HCT116 (cell line): ENCODE data around the gene CEACAM19. TPM values are rescaled to one million over a fixed set of nuclear protein-coding genes. Genes with fewer than 3 reads are reported as not detected.
"Not testable (repeated sequence)": the region's sequence is repeated elsewhere in the genome, so short reads cannot be mapped to it uniquely, and the experiment has no call there.

Experiments used
- ATAC-seq: fragments of 200-7000 bp; cut with Tn5 transposase; 2 replicates; pipeline ENCODE4 v1.9.1; 2020; ENCODE audit warnings: mild to moderate bottlenecking, moderate library complexity
- BruUV-seq: library from RNA; stranded (reverse); fragments of 400-500 nt; replicated peaks from 2 replicates; lab custom pipeline; 2021; lab: Mats Ljungman, UMichigan
- CTCF ChIA-PET: fragments of 300-600 bp; sonication (Branson Sonifier 250); formaldehyde crosslinking; loops from one replicate; lab custom pipeline; 2021; ENCODE audit warnings: antibody characterized with exemption; lab: Charles Lee
- POLR2A ChIA-PET: fragments of 300-600, 350-600 bp; sonication (Branson Sonifier 250); formaldehyde crosslinking; loops from one replicate; lab custom pipeline; 2021; ENCODE audit warnings: antibody characterized with exemption; lab: Charles Lee
- RAD21 ChIA-PET, 2 experiments: fragments of 300-600 bp; sonication (Branson Sonifier 250); formaldehyde crosslinking; loops; one replicate each; lab custom pipeline; 2023; ENCODE audit warnings: low total read pairs in 2 of 2; ENCODE audit not compliant: uncharacterized antibody in 2 of 2, unreplicated experiment in 2 of 2, low non-redundant PET in 1 of 2; lab: Charles Lee
- DNase-seq: peaks from one replicate; pipeline ENCODE4 v3.0.0-alpha.2; 2010; ENCODE audit warnings: low read depth, low spot score
- H2AFZ ChIP-seq: fragments of 200-600 bp; shearing (Covaris generic), sonication (generic); 2 replicates; pipeline ENCODE4 v1.6.1; 2017; ENCODE audit warnings: low read depth, mixed run types, mixed read lengths, antibody characterized with exemption, low read length; ENCODE audit not compliant: poor library complexity, severe bottlenecking
- H3K27ac ChIP-seq: 2 replicates; pipeline ENCODE4 v1.5.1; 2012; ENCODE audit warnings: low read depth, low read length
- H3K27me3 ChIP-seq: fragments of 200-600 bp; sonication (generic); 2 replicates; pipeline ENCODE4 v1.6.1; 2016; ENCODE audit warnings: mixed run types, low read length, mixed read lengths; ENCODE audit not compliant: insufficient read depth
- H3K36me3 ChIP-seq, 2 experiments: fragments of 200-500 bp in 1 of 2; fragments of 200-600 bp in 1 of 2; sonication (Bioruptor generic) in 1 of 2; sonication (generic) in 1 of 2; 2 replicates each; pipeline versions ENCODE4 v1.5.1 to v1.6.1; 2014 to 2016; ENCODE audit warnings: low read length in 2 of 2, inconsistent platforms in 1 of 2, mixed read lengths in 1 of 2, mixed run types in 1 of 2; ENCODE audit not compliant: insufficient read depth in 2 of 2, control insufficient read depth in 1 of 2
- H3K4me1 ChIP-seq, 2 experiments: fragments of 200-600 bp in 1 of 2; sonication (generic) in 1 of 2; 2 replicates each; pipeline versions ENCODE4 v1.5.1 to v1.6.1; 2012 to 2017; ENCODE audit warnings: low read length in 2 of 2, inconsistent platforms in 1 of 2, mild to moderate bottlenecking in 1 of 2, mixed read lengths in 1 of 2, mixed run types in 1 of 2, moderate library complexity in 1 of 2; ENCODE audit not compliant: insufficient read depth in 2 of 2, control insufficient read depth in 1 of 2
- H3K4me2 ChIP-seq: fragments of 200-600 bp; sonication (generic); 2 replicates; pipeline ENCODE4 v1.6.1; 2017; ENCODE audit warnings: mixed run types, low read length, mixed read lengths
- H3K4me3 ChIP-seq, 2 experiments: fragments of 200-600 bp in 1 of 2; sonication (generic) in 1 of 2; replicated peaks in 1 of 2; 2 replicates each; pipeline ENCODE4 v1.5.1; 2011 to 2016; ENCODE audit warnings: low read length in 2 of 2, control low read depth in 1 of 2, low read depth in 1 of 2, mild to moderate bottlenecking in 1 of 2, mixed read lengths in 1 of 2, mixed run types in 1 of 2
- H3K79me2 ChIP-seq: fragments of 200-600 bp; sonication (generic); 2 replicates; pipeline ENCODE4 v1.6.1; 2017; ENCODE audit warnings: mild to moderate bottlenecking, mixed run types, low read length, moderate library complexity, mixed read lengths; ENCODE audit not compliant: insufficient read depth
- H3K9ac ChIP-seq: fragments of 200-600 bp; sonication (generic); 2 replicates; pipeline ENCODE4 v1.6.1; 2016; ENCODE audit warnings: low read length, mixed read lengths
- H3K9me2 ChIP-seq: fragments of 200-600 bp; sonication (generic), shearing (Covaris generic); 2 replicates; pipeline ENCODE4 v1.6.1; 2017; ENCODE audit warnings: mixed run types, mild to moderate bottlenecking, moderate library complexity; ENCODE audit not compliant: insufficient read depth
- H3K9me3 ChIP-seq, 2 experiments: fragments of 200-500 bp in 1 of 2; fragments of 200-600 bp in 1 of 2; sonication (Bioruptor generic) in 1 of 2; sonication (generic) in 1 of 2; 2 replicates each; pipeline ENCODE4 v1.6.1; 2014 to 2017; ENCODE audit warnings: low read length in 2 of 2, mixed read lengths in 2 of 2, inconsistent platforms in 1 of 2, low read depth in 1 of 2, mild to moderate bottlenecking in 1 of 2, mixed run types in 1 of 2, moderate library complexity in 1 of 2; ENCODE audit not compliant: control insufficient read depth in 1 of 2, insufficient read depth in 1 of 2
- H4K20me1 ChIP-seq: fragments of 200-600 bp; sonication (generic), shearing (Covaris generic); 2 replicates; pipeline ENCODE4 v1.6.1; 2017; ENCODE audit warnings: mixed run types, mild to moderate bottlenecking, moderate library complexity; ENCODE audit not compliant: insufficient read depth
- ATF3 ChIP-seq: IDR thresholded peaks from 2 replicates; pipeline ENCODE4 v1.6.1; 2012
- CEBPB ChIP-seq: IDR thresholded peaks from 2 replicates; pipeline ENCODE4 v1.6.1; 2012; ENCODE audit warnings: low read depth
- ELF1 ChIP-seq: IDR thresholded peaks from 2 replicates; pipeline ENCODE4 v1.6.1; 2012; ENCODE audit warnings: low read depth, borderline replicate concordance
- EZH2 ChIP-seq: fragments of 200-600 bp; sonication (generic); IDR thresholded peaks from 2 replicates; pipeline ENCODE4 v1.6.1; 2017; ENCODE audit warnings: antibody characterized with exemption, mixed run types
- JUND ChIP-seq: IDR thresholded peaks from 2 replicates; pipeline ENCODE4 v1.6.1; 2012
- MAX ChIP-seq: IDR thresholded peaks from 2 replicates; pipeline ENCODE4 v1.6.1; 2012
- POLR2A ChIP-seq: IDR thresholded peaks from 2 replicates; pipeline ENCODE4 v1.7.0; 2011; ENCODE audit warnings: borderline replicate concordance; ENCODE audit not compliant: insufficient read depth, insufficient read length; ENCODE audit errors: extremely low read depth
- POLR2AphosphoS5 ChIP-seq: IDR thresholded peaks from 2 replicates; pipeline ENCODE4 v1.6.1; 2011; ENCODE audit warnings: mild to moderate bottlenecking, low read depth, low read length, moderate library complexity
- SIN3A ChIP-seq: IDR thresholded peaks from 2 replicates; pipeline ENCODE4 v1.6.1; 2012; ENCODE audit warnings: low read depth
- YY1 ChIP-seq: IDR thresholded peaks from 2 replicates; pipeline ENCODE4 v1.6.1; 2011; ENCODE audit warnings: low read length, low read depth, moderate library complexity, mild to moderate bottlenecking; ENCODE audit not compliant: insufficient replicate concordance; ENCODE audit errors: extremely low read depth
- ZNF274 ChIP-seq: fragments of 200-500 bp; sonication (Bioruptor generic); IDR thresholded peaks from 2 replicates; pipeline ENCODE4 v1.6.1; 2014; ENCODE audit warnings: mild to moderate bottlenecking, low read depth, low read length, inconsistent platforms
- intact Hi-C: fragments of 100-400 bp; cut with micrococcal nuclease; formaldehyde crosslinking; loops from 2 replicates; pipeline ENCODE4 v1.10.0; 2022
- total RNA-seq: library from RNA; stranded (reverse); gene quantifications from one replicate; pipeline ENCODE4 v1.2.1, GENCODE V29; 2021; ENCODE audit not compliant: unreplicated experiment
- TF ChIP-seq, protein P1 (sequence below): IDR thresholded peaks from 2 replicates; pipeline ENCODE4 v1.6.1; 2012; ENCODE audit warnings: low read depth
- TF ChIP-seq, protein P2 (sequence below), 3 experiments: fragments of 200-600 bp in 1 of 3; sonication (generic) in 1 of 3; IDR thresholded peaks in 2 of 3; conservative IDR thresholded peaks in 1 of 3; 2 replicates each; pipeline ENCODE4 v1.5.1; 2012 to 2017; ENCODE audit warnings: low read depth in 2 of 3, low read length in 2 of 3, antibody characterized with exemption in 1 of 3, borderline replicate concordance in 1 of 3, control low read depth in 1 of 3, mild to moderate bottlenecking in 1 of 3, mixed read lengths in 1 of 3, mixed run types in 1 of 3, moderate library complexity in 1 of 3; ENCODE audit not compliant: insufficient read depth in 1 of 3

The CEACAM19 gene
- total RNA-seq, 1 experiment from 2014 or later = 4.0 TPM

GRCh38 chr19:44720945-44721344 is 49.7 kb downstream of the CEACAM19 start:
- H3K27me3 ChIP-seq = no peaks in the 10 kb centered on the region
- no TSS peak for BruUV-seq
- no peak overlapping the region for H2AFZ ChIP-seq
- CTCF ChIA-PET = interaction anchor here (1.1 to 6.1 kb wide), 3 partner anchors 19 to 109 kb away, joined by 3 to 219 read pairs (median 3); no protein-coding TSS in a partner anchor
- RAD21 ChIA-PET = no interaction called here
- H3K27ac ChIP-seq = no peak overlapping the region
- H3K4me2 ChIP-seq = peak overlapping the region; percentile 9; the same call in 1 of the 2 replicates
- no peak overlapping the region for H3K4me3 ChIP-seq
- H3K4me1 ChIP-seq = peaks cover 53 to 63% of the 10 kb centered on the region in 2 experiments
- no peaks in the 10 kb centered on the region for H4K20me1 ChIP-seq
- no peaks in the 10 kb centered on the region; a peak in 1 of 4 replicates for H3K9me3 ChIP-seq
- no peak overlapping the region for H3K9ac ChIP-seq
- DNase-seq = no peak
- no peaks in the 10 kb centered on the region for H3K9me2 ChIP-seq
- no peak for ATAC-seq
- no peaks in the 10 kb centered on the region for H3K79me2 ChIP-seq
- H3K36me3 ChIP-seq = no peaks in the 10 kb centered on the region
- TF ChIP-seq ZNF274 = no peak
- TF ChIP-seq, protein P1, sequence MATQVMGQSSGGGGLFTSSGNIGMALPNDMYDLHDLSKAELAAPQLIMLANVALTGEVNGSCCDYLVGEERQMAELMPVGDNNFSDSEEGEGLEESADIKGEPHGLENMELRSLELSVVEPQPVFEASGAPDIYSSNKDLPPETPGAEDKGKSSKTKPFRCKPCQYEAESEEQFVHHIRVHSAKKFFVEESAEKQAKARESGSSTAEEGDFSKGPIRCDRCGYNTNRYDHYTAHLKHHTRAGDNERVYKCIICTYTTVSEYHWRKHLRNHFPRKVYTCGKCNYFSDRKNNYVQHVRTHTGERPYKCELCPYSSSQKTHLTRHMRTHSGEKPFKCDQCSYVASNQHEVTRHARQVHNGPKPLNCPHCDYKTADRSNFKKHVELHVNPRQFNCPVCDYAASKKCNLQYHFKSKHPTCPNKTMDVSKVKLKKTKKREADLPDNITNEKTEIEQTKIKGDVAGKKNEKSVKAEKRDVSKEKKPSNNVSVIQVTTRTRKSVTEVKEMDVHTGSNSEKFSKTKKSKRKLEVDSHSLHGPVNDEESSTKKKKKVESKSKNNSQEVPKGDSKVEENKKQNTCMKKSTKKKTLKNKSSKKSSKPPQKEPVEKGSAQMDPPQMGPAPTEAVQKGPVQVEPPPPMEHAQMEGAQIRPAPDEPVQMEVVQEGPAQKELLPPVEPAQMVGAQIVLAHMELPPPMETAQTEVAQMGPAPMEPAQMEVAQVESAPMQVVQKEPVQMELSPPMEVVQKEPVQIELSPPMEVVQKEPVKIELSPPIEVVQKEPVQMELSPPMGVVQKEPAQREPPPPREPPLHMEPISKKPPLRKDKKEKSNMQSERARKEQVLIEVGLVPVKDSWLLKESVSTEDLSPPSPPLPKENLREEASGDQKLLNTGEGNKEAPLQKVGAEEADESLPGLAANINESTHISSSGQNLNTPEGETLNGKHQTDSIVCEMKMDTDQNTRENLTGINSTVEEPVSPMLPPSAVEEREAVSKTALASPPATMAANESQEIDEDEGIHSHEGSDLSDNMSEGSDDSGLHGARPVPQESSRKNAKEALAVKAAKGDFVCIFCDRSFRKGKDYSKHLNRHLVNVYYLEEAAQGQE = no peak
- TF ChIP-seq POLR2AphosphoS5 = no peak
- no peak for TF ChIP-seq POLR2A
- no peak for TF ChIP-seq JUND
- TF ChIP-seq ATF3 = no peak
- no peak for TF ChIP-seq YY1
- TF ChIP-seq EZH2 = no peak
- TF ChIP-seq ELF1 = no peak
- TF ChIP-seq, protein P2, sequence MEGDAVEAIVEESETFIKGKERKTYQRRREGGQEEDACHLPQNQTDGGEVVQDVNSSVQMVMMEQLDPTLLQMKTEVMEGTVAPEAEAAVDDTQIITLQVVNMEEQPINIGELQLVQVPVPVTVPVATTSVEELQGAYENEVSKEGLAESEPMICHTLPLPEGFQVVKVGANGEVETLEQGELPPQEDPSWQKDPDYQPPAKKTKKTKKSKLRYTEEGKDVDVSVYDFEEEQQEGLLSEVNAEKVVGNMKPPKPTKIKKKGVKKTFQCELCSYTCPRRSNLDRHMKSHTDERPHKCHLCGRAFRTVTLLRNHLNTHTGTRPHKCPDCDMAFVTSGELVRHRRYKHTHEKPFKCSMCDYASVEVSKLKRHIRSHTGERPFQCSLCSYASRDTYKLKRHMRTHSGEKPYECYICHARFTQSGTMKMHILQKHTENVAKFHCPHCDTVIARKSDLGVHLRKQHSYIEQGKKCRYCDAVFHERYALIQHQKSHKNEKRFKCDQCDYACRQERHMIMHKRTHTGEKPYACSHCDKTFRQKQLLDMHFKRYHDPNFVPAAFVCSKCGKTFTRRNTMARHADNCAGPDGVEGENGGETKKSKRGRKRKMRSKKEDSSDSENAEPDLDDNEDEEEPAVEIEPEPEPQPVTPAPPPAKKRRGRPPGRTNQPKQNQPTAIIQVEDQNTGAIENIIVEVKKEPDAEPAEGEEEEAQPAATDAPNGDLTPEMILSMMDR (IDR thresholded peaks at IDR 0.05 in 2 of 3, conservative IDR thresholded peaks at IDR 0.05 in 1 of 3; ENCODE audit: borderline replicate concordance in 1 of 3, insufficient read depth in 1 of 3, low read depth in 2 of 3, low read length in 2 of 3) = no peak
- TF ChIP-seq CEBPB = no peak
- TF ChIP-seq MAX = no peak
- no peak for TF ChIP-seq SIN3A
- POLR2A ChIA-PET = no interaction called here
- intact Hi-C loops = no loop called here

- POLR2A ChIA-PET, intact Hi-C loops, H3K9me3 ChIP-seq, H3K9me2 ChIP-seq, H4K20me1 ChIP-seq, H3K27ac ChIP-seq, H3K4me3 ChIP-seq, H3K79me2 ChIP-seq, ATAC-seq, H3K27me3 ChIP-seq, BruUV-seq, H2AFZ ChIP-seq, DNase-seq, H3K36me3 ChIP-seq, H3K4me2 ChIP-seq, H3K9ac ChIP-seq: not testable (repeated sequence)
- RAD21 ChIA-PET = interaction anchor here in 1 of 2 experiments (0.6 kb wide), 1 partner anchor 10 kb away, joined by 3 read pairs; no protein-coding TSS in a partner anchor
- CTCF ChIA-PET = interaction anchor here (0.9 to 6.1 kb wide), 6 partner anchors 18 to 150 kb away, joined by 3 to 219 read pairs (median 3); no protein-coding TSS in a partner anchor
- peaks cover 53 to 66% of the 10 kb centered on the region in 2 experiments for H3K4me1 ChIP-seq
These were observed 50.1 kb downstream of the CEACAM19 start for GRCh38 chr19:44721369-44721768.
